Esophagus squamous epithelium (tissue), 5 donors: ENCODE results near the gene EXOC6. TPM values are rescaled to one million over a fixed set of nuclear protein-coding genes. Genes with fewer than 3 reads are reported as not detected.

Source experiments
- DNase-seq: peaks from one replicate; lab custom pipeline; 2025; lab: John Stamatoyannopoulos, UW
- H3K27ac ChIP-seq, 4 donors: fragments of 200-600 bp; sonication (generic); one replicate each; pipeline ENCODE4 v1.5.1; 2016 to 2019; ENCODE audit warnings: mild to moderate bottlenecking in 1 of 4
- H3K27me3 ChIP-seq, 4 donors: fragments of 200-600 bp; sonication (generic); 1 replicate in 3 of 4; 2 replicates in 1 of 4; pipeline versions ENCODE4 v1.5.1 to v1.6.0; 2017 to 2021; ENCODE audit warnings: antibody characterized with exemption in 1 of 4
- H3K36me3 ChIP-seq, 3 donors: fragments of 200-600 bp; sonication (generic); one replicate each; pipeline ENCODE4 v1.5.1; 2016 to 2019
- H3K4me1 ChIP-seq, 3 donors: fragments of 200-600 bp; sonication (generic); one replicate each; pipeline ENCODE4 v1.5.1; 2017 to 2019
- H3K4me3 ChIP-seq, 4 donors: fragments of 200-600 bp; sonication (generic); 1 replicate in 3 of 4; 2 replicates in 1 of 4; pipeline ENCODE4 v1.5.1; 2016 to 2019; ENCODE audit warnings: mild to moderate bottlenecking in 2 of 4, moderate library complexity in 1 of 4
- H3K9me3 ChIP-seq, 3 donors: fragments of 200-600 bp; sonication (generic); one replicate each; pipeline ENCODE4 v1.5.1; 2016 to 2019
- POLR2A ChIP-seq, 4 donors: fragments of 450-650 bp; IDR thresholded peaks; one replicate each; pipeline ENCODE4 v1.6.1; 2017; ENCODE audit warnings: antibody characterized with exemption in 4 of 4, mild to moderate bottlenecking in 4 of 4, moderate library complexity in 3 of 4
- WGBS, 2 donors: methylation state at CpG; one replicate each; pipeline ENCODE4 v1.1.5; 2018; 5-methylcytosine and 5-hydroxymethylcytosine counted together
- intact Hi-C: fragments of 100-400 bp; cut with DNase I; formaldehyde crosslinking; loops from one replicate; pipeline ENCODE4 v1.15.0; 2022
- total RNA-seq, 4 donors: library from RNA; depleted of rRNA; stranded (reverse); fragments of >200 nt; gene quantifications; one replicate each; pipeline ENCODE4 v1.1.0, GENCODE V29; 2016
- TF ChIP-seq, protein P1 (sequence below), 6 experiments: fragments of 450-650 bp in 4 of 6; fragments of 200-600 bp in 2 of 6; sonication (generic) in 2 of 6; IDR thresholded peaks; one replicate each; pipeline ENCODE4 v1.5.1; 2016 to 2019; ENCODE audit warnings: antibody characterized with exemption in 6 of 6, mild to moderate bottlenecking in 4 of 6, moderate library complexity in 4 of 6
- donor health status: DM: yes; HTN: yes; CAD: no.

EXOC6 gene
- total RNA-seq, 4 donors from 2014 or later = 1.3 to 9.5 (median 5.6) TPM

DNA sequence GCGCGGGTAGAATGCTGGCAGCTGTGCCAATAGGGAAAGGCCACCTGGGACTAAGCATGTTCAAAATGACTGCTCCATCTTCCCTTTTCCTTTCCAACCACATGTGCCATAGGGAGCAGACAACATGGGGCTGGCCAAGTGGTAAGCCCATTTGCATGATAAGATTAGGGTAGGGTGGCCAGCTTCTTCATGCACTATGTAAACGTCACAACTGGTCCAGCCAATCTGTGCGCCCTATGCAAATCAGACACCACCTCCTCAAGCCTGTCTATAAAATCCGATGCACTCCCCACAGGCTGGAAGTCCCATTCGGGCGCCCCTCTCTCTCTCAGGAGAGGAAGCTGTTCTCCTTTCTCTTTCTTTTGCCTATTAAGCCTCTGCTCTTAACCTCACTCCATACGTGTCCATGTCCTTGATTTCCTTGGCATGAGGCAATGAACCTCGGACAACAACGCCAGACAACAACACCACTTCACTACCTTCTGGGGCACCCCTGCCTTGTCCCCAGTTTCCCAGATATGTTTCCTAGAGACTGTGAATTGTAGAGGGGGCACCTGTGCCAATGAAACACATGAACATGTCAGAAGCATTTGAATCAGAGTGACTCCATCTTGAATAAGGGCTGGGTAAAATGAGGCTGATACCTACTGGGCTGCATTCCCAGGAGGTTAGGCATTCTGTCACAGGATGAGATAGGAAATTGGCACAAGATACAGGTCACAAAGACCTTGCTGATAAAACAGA, 19.1 kb upstream of the EXOC6 start:
- intact Hi-C loops = no loop called here
- Histone ChIP-seq H3K9me3 (no peaks in the 10 kb centered on the region), H3K4me1 (no peaks in the 10 kb centered on the region), H3K4me3 (no peak overlapping the region), H3K27me3 (no peaks in the 10 kb centered on the region), H3K36me3 (no peaks in the 10 kb centered on the region), H3K27ac (no peak overlapping the region)
- DNase-seq = no peak
- 85 to 89% methylated on average over 9 to 10 of the region's 10 CpGs for WGBS, 2 donors
- TF ChIP-seq, protein P1, sequence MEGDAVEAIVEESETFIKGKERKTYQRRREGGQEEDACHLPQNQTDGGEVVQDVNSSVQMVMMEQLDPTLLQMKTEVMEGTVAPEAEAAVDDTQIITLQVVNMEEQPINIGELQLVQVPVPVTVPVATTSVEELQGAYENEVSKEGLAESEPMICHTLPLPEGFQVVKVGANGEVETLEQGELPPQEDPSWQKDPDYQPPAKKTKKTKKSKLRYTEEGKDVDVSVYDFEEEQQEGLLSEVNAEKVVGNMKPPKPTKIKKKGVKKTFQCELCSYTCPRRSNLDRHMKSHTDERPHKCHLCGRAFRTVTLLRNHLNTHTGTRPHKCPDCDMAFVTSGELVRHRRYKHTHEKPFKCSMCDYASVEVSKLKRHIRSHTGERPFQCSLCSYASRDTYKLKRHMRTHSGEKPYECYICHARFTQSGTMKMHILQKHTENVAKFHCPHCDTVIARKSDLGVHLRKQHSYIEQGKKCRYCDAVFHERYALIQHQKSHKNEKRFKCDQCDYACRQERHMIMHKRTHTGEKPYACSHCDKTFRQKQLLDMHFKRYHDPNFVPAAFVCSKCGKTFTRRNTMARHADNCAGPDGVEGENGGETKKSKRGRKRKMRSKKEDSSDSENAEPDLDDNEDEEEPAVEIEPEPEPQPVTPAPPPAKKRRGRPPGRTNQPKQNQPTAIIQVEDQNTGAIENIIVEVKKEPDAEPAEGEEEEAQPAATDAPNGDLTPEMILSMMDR (IDR thresholded peaks at IDR 0.05) = no peak
- TF ChIP-seq POLR2A (IDR thresholded peaks at IDR 0.05) = no peak

DNA sequence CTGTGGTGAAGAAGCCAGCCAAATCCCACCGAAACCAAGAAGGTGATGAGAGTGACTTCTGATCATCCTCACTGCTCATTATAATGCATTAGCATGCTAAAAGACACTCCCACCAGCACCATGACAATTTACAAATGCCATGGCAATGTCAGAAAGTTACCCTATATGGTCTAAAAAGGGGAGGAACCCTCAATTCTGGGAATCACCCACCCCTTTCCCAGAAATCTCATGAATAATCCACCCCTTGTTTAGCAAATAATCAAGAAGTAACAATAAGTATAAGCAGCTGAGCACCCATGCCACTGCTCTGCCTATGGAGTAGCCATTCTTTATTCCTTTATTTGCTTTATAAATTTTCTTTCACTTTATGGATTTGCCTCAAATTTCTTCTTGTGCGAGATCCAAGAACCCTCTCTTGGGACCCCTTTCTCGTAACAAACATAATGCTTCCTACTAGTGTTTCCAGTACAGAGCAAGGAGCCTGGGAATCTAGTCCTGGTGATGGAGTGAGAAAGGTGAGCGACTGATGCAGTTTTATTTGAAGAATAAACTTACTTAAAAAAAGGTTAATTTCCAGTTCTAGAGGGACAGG, 18.4 kb upstream of the EXOC6 start:
- Histone ChIP-seq H3K4me1 (no peaks in the 10 kb centered on the region), H3K36me3 (no peaks in the 10 kb centered on the region), H3K27me3 (no peaks in the 10 kb centered on the region), H3K27ac (no peak overlapping the region), H3K9me3 (no peaks in the 10 kb centered on the region), H3K4me3 (no peak overlapping the region)
- TF ChIP-seq POLR2A (IDR thresholded peaks at IDR 0.05) = no peak
- TF ChIP-seq, protein P1 (IDR thresholded peaks at IDR 0.05) = no peak
- intact Hi-C loops = loop anchor here (10.0 kb wide), 1 partner anchor 135 kb away; no protein-coding TSS in a partner anchor
- DNase-seq = no peak
- 74 to 91% methylated on average over 4 of the region's 4 CpGs for WGBS, 2 donors

DNA sequence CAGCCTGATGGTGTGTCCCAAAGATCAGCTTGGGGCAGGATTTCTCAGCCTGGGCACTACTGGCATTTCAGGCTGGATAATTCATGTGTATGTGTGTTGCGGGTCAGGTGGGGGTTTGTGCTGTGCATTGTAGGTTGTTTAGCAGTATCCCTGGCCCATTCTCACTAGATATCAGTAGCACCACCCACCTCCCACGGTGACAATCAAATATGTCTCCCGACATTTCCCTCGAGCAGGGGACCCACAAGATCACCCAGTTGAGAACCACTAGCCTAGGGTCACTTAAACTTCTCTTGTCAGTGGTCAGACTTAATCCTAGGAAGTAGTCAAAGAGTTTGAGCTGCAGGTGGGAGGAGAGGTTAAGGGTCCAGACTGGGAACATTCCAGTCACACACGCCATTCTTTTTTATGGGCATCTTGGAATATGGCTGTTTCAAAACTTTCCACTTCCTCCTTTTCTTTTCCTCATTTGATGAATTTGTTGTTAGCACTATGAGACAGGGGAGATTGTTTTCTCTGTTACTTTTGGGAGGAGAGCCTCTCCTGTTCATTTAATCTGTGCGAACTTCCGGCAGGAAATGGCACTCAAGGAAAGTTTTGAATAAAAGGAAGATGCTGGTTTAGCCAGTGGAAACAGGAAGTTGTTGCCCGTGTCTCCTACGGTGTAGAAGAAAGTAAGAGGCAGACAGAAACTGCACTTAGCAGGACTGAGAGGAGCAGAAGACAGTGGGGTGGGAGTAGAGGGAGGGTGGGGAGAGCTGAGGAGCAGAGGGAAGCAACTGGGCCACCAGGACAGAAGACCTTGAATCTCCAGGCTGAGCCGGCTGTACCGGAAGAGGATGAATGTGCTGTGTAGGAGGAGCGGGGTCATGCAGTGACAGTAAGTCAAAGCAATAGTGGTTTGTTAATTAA, 17.6 kb upstream of the EXOC6 start:
- H3K4me1 ChIP-seq = no peaks in the 10 kb centered on the region
- H3K36me3 ChIP-seq = no peaks in the 10 kb centered on the region
- WGBS, 2 donors = 64 to 67% methylated on average over 12 of the region's 12 CpGs
- no peak for DNase-seq
- H3K27ac ChIP-seq = peak overlapping the region in 3 of 4 donors; percentile 34 to 72 (median 59)
- intact Hi-C loops = loop anchor here (10.0 kb wide), 1 partner anchor 136 kb away; no protein-coding TSS in a partner anchor
- H3K27me3 ChIP-seq = no peaks in the 10 kb centered on the region
- TF ChIP-seq POLR2A (IDR thresholded peaks at IDR 0.05) = no peak
- TF ChIP-seq, protein P1 (IDR thresholded peaks at IDR 0.05) = no peak
- peak overlapping the region in 3 of 4 donors; percentile 12 to 54 (median 22) for H3K4me3 ChIP-seq
- H3K9me3 ChIP-seq = no peaks in the 10 kb centered on the region

DNA sequence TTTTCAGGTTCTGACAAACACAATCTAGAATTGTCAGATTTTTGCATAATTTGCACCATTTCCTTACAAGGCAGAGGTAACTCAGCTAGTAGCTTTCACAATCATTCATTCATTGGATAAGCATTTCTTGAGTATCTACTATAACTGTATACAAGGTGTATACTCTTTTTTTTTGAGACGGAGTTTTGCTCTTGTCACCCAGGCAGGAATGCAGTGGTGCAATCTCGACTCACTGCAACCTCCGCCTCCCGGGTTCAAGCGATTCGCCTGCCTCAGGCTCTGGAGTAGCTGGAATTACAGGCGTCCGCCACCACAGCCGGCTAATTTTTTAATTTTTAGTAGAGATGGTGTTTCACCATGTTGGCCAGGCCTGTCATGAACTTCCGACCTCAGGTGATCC, 16.2 kb upstream of the EXOC6 start:
- no peak overlapping the region for H3K27ac ChIP-seq
- no peaks in the 10 kb centered on the region for H3K4me1 ChIP-seq
- no peaks in the 10 kb centered on the region for H3K9me3 ChIP-seq
- no peak for TF ChIP-seq POLR2A (IDR thresholded peaks at IDR 0.05)
- TF ChIP-seq, protein P1 (IDR thresholded peaks at IDR 0.05) = no peak
- intact Hi-C loops = loop anchor here (10.0 kb wide), 1 partner anchor 137 kb away; no protein-coding TSS in a partner anchor
- no peak for DNase-seq
- H3K36me3 ChIP-seq = no peaks in the 10 kb centered on the region
- H3K27me3 ChIP-seq = no peaks in the 10 kb centered on the region
- WGBS, 2 donors = 89 to 95% methylated on average over 10 of the region's 10 CpGs
- peak overlapping the region in 2 of 4 donors; percentile 1 to 54 for H3K4me3 ChIP-seq
